ENCODE data around the gene CD209.

DNA sequence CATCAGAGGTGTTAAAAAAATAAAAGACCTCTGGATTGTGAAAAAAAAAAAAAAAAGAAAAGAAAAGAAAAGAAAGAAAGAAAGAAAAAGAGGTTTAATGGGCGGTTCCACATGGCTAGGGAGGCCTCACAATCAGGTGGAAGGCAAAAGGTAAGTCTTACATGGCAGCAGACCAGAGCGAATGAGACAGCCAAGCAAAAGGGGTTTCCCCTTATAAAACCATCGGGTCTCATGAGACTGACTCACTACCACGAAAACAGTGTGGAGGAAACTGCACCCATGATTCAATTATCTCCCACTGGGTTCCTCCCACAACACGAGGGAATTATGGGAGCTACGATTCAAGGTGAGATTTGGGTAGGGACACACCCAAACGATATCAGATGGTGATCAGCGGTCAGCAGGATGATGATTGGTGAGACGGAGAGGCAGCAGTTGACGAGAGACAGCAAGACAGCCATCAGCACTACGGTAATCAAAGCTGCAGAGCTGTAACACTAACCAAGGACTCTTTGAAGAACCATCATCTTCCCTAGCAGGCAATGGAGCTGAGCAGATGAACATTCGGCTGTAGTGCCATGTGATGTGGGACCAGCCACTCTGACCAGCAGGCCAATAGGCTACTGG lies 3.9 kb upstream of the CD209 start:
- TF ChIP-seq, protein P1, sequence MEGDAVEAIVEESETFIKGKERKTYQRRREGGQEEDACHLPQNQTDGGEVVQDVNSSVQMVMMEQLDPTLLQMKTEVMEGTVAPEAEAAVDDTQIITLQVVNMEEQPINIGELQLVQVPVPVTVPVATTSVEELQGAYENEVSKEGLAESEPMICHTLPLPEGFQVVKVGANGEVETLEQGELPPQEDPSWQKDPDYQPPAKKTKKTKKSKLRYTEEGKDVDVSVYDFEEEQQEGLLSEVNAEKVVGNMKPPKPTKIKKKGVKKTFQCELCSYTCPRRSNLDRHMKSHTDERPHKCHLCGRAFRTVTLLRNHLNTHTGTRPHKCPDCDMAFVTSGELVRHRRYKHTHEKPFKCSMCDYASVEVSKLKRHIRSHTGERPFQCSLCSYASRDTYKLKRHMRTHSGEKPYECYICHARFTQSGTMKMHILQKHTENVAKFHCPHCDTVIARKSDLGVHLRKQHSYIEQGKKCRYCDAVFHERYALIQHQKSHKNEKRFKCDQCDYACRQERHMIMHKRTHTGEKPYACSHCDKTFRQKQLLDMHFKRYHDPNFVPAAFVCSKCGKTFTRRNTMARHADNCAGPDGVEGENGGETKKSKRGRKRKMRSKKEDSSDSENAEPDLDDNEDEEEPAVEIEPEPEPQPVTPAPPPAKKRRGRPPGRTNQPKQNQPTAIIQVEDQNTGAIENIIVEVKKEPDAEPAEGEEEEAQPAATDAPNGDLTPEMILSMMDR (tag by site-specific recombination; IDR thresholded peaks at IDR 0.05) = no peak
- TF ChIP-seq RBAK (tag by site-specific recombination; IDR thresholded peaks at IDR 0.05) (no peak), ZBTB1 (tag by site-specific recombination; IDR thresholded peaks at IDR 0.05) (no peak), TCF7L2 (IDR thresholded peaks at IDR 0.05; ENCODE audit: borderline replicate concordance, low read depth, low read length) (no peak), SCRT1 (tag by site-specific recombination; IDR thresholded peaks at IDR 0.05; ENCODE audit: borderline replicate concordance) (no peak), PRDM1 (tag by site-specific recombination; IDR thresholded peaks at IDR 0.05) (no peak), SP2 (tag by site-specific recombination; IDR thresholded peaks at IDR 0.05) (no peak), ZNF274 (IDR thresholded peaks at IDR 0.05; ENCODE audit: low read length) (no peak), ZNF274 (tag by site-specific recombination; IDR thresholded peaks at IDR 0.05; ENCODE audit: borderline replicate concordance) (no peak), ZIC2 (tag by site-specific recombination; IDR thresholded peaks at IDR 0.05) (no peak), MZF1 (tag by site-specific recombination; IDR thresholded peaks at IDR 0.05; ENCODE audit: borderline replicate concordance) (no peak)
- TF ChIP-seq, protein P2, sequence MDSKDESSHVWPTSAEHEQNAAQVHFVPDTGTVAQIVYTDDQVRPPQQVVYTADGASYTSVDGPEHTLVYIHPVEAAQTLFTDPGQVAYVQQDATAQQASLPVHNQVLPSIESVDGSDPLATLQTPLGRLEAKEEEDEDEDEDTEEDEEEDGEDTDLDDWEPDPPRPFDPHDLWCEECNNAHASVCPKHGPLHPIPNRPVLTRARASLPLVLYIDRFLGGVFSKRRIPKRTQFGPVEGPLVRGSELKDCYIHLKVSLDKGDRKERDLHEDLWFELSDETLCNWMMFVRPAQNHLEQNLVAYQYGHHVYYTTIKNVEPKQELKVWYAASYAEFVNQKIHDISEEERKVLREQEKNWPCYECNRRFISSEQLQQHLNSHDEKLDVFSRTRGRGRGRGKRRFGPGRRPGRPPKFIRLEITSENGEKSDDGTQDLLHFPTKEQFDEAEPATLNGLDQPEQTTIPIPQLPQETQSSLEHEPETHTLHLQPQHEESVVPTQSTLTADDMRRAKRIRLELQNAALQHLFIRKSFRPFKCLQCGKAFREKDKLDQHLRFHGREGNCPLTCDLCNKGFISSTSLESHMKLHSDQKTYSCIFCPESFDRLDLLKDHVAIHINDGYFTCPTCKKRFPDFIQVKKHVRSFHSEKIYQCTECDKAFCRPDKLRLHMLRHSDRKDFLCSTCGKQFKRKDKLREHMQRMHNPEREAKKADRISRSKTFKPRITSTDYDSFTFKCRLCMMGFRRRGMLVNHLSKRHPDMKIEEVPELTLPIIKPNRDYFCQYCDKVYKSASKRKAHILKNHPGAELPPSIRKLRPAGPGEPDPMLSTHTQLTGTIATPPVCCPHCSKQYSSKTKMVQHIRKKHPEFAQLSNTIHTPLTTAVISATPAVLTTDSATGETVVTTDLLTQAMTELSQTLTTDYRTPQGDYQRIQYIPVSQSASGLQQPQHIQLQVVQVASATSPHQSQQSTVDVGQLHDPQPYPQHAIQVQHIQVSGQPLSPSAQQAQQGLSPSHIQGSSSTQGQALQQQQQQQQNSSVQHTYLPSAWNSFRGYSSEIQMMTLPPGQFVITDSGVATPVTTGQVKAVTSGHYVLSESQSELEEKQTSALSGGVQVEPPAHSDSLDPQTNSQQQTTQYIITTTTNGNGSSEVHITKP (tag by site-specific recombination; IDR thresholded peaks at IDR 0.05) = no peak
- TF ChIP-seq, protein P3, sequence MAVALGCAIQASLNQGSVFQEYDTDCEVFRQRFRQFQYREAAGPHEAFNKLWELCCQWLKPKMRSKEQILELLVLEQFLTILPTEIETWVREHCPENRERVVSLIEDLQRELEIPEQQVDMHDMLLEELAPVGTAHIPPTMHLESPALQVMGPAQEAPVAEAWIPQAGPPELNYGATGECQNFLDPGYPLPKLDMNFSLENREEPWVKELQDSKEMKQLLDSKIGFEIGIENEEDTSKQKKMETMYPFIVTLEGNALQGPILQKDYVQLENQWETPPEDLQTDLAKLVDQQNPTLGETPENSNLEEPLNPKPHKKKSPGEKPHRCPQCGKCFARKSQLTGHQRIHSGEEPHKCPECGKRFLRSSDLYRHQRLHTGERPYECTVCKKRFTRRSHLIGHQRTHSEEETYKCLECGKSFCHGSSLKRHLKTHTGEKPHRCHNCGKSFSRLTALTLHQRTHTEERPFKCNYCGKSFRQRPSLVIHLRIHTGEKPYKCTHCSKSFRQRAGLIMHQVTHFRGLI (tag by site-specific recombination; IDR thresholded peaks at IDR 0.05) = no peak

All from HEK293 (cell line).